NAMALWA (cell line): ENCODE data around the gene CFAP300.

Experiments
- DNase-seq: peaks from one replicate; pipeline ENCODE4 v3.0.0-alpha.2; 2015; ENCODE audit warnings: low spot score

The CFAP300 gene

GRCh38 chr11:102047305-102047924, at the start of gene CFAP300:
TSS of gene CFAP300 (plus strand) at chr11:102047437. CDS start at chr11:102047471, 34 bp downstream.
- no peak for DNase-seq

DNA sequence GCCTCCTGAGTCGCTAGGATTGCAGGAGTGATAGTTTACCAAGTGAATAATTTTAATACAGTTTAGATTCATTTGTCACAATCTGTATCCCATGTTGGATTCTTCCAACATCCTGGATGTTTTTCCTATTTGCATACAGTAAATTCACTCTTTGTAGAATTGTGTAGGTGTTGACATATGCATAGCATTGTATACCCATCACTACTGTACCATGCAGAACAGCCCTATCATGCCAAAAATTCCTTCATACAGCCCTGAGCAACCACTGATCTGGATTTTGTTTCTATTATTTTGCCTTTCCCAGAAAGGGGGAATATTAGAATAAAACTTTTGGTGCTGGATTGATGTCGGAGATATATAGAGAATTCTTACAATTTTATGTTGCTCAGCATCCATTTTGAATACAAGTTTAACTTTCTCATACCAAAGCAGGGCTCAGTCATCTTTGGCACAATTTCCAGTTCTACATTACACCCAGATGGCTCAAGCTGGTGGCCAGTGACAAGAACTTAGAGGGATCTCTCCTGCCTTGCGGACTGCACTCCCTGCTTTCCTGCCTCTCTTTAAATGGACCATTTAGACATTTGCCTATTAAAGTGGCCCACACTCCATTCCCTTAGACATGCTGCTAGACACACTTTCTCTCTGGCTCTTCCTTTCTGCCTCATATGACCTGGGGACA, 45.4 kb upstream of the CFAP300 start:
- DNase-seq = no peak

- DNase-seq = no peak
Observed at GRCh38 chr11:102004220-102004619, 43.0 kb upstream of the CFAP300 start.

DNA sequence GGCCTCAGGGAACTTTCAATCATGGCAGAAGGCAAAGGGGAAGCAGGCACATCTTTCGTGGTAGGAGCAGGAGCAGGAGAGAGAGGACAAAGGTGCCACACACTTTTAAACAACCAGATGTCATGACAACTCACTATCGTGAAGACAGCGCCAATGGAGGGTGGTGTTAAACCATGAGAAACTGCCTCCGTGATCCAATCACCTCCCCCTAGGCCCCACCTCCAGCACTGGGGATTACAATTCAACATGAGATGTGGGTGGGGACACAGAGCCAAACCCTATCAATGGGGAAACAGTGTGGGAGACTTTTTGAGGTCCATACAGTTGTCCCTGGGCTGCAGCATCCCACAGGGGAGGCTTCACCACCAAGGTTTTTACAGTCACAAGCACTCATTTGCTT, 41.9 kb upstream of the CFAP300 start:
- no peak for DNase-seq

DNA sequence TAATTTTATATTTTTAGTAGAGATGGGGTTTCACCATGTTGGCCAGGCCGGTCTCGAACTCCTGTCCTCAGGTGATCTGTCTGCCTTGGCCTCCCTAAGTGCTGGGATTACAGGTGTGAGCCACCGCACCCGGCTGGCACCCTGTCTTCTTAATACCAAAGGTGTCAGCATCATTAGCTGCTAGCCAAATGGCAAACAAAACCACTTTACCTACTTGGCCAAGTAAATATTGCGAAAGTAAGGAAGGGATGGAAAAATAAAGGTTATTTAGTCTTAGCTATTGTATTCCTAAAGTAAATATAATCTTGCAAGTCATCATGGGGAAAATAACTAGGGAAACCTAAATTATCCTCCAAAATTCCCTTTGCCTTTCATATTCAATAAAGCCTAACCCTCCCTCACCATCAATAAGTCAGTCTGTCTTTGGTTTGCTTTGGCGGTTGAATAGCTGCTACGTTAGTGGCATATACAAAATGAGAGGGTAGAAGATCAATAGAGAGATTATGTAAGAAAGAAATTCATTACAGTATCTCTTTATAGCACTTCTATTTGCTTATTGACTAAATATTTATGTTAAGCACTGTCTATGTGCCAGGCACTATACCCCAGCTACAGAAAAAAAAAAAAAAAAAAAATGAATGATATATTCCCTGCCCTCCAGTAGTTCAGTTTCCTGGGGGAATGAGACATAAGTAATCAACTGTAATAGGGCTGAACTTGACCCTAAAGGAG, 40.2 kb upstream of the CFAP300 start:
- no peak for DNase-seq

DNA sequence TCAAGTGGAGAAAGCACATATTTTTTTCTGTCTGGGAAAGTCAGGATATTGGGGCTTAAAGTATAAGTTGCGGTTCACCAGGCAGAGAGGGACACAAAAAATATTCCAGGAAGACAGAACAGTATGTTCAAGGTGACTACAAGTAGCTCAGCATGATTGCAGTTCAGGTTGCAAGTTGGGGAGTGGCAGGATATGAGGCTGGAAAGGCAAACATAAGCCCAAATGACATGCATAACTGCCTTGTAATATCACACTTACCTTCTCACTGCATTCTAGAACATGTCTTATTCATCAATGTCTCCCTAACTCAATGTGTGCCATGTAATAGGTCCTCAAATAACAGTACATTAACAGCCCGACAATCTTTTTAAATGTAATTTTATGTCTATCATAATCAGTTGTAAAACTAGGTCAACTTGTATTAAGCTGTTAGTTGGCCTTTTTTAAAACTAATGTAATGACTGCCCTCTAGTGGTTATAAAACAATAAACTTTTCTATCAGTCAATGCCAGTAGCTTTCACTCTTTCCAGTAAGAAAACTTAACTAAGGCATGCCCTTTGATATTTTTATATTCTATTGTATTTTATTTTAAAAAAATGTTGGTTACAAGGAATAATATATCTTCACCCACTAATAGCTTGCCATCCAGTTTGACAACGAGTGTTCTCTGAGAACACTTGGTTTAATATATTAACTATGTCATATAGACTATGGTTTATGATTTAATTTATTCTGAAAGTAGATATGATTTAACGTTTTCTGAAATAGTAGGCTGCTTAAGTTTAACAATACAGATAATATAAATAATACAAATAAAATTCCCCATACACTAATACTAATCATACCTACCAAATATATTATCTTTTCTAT, 39.4 kb upstream of the CFAP300 start:
- DNase-seq = peak; percentile 66

GRCh38 chr11:102010776-102011494, 36.3 kb upstream of the CFAP300 start:
- DNase-seq = no peak

GRCh38 chr11:102012946-102013345, 34.3 kb upstream of the CFAP300 start:
- no peak for DNase-seq

GRCh38 chr11:102014756-102015155, 32.5 kb upstream of the CFAP300 start:
- DNase-seq = no peak

DNA sequence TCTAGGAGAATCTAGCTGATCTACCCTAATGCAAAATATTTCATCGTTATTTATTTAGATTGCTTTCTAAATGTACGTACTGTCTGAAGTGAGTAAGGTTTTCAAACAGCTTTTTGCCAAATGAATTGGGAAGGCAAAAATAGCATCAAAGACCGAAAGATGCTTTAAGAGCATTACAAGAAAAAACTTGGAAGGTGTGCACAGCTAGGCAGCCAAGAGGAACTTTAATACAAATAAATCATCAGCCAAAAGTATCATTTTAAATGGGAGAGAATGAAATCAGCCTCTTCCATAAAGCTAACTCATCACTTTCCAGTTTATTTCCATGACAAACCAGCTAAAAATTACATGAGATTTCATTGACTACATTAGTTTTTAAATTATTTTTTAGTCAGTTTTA, 30.2 kb upstream of the CFAP300 start:
- DNase-seq = no peak

DNA sequence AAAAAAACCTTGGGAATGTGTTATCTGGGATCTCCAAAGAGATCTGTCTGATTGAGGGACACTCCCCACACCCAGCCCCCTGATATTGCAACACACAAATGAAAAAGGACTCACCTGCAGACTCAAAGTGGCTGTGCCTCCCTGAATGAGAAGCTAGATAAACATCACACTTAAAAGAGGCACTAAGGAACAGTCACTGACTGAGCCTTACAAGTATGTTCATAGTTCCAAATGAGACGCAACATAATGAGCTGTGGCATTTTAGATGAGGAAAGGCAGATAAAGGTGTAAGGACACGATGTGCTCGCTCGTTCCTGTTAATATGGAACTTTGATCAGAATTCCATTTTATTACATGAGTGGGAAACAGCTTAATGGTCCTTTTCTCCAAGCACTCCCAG, 21.0 kb upstream of the CFAP300 start:
- DNase-seq = no peak

DNA sequence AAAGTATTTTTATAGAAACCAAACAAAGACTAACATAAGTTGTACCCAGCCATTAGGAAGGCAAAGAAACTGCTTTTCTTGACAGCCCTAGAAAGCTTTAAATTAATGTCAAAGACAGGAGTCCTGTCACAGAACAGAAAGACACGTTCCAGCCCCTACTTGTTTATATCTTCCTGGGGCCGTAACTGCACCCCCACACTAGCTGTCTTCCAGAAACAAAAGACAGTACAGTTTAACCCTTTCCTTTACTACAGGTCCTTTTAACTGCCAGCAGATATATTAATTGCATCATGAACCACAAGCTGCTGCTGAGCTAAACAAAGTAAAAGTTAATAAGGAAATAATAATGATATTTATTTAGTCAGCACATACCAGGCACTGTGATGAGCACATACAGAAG, 20.3 kb upstream of the CFAP300 start:
- DNase-seq = no peak

- DNase-seq = no peak
Observed at GRCh38 chr11:102036757-102037156, 10.5 kb upstream of the CFAP300 start.

DNA sequence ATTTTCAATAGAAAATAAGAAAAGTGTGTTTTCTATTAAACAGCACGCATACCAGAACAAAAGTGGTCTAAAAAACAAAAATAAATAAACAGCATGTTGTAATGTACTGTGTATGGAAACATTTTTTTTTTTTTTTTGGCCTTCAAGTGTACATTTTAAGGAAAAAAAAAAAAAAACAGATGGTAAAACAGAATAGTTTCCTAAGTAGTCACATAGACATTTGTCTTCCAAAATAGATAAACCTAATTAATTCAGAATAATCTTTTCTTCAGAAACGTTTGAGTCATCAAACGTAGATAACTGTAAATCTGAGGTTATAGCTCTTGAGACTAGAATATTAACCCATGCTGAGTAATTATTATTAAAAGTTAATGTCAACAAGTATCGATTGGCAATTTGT, 396 bp upstream of the CFAP300 start:
- no peak for DNase-seq

GRCh38 chr11:102050927-102051575, 3.8 kb downstream of the CFAP300 start:
- DNase-seq = no peak

- no peak for DNase-seq
Observed at GRCh38 chr11:102061276-102061675, 14.0 kb downstream of the CFAP300 start.

GRCh38 chr11:102062106-102062505, 14.9 kb downstream of the CFAP300 start:
- no peak for DNase-seq

GRCh38 chr11:102064316-102064715, 17.1 kb downstream of the CFAP300 start:
- no peak for DNase-seq

- DNase-seq = no peak
Observed at GRCh38 chr11:102070766-102071165, 23.5 kb downstream of the CFAP300 start.

GRCh38 chr11:102071497-102072472, 24.5 kb downstream of the CFAP300 start:
- DNase-seq = no peak
